H1 (cell line): ENCODE measurements around the gene BEST1. TPM values are rescaled to one million over a fixed set of nuclear protein-coding genes. Genes with fewer than 3 reads are reported as not detected.

Experiments used
- CTCF ChIA-PET: fragments of 300-600 bp; sonication (Branson Sonifier 250); formaldehyde crosslinking; loops from one replicate; lab custom pipeline; 2021; ENCODE audit not compliant: partially characterized antibody; lab: Charles Lee
- POLR2A ChIA-PET: fragments of 300-600 bp; sonication (Branson Sonifier 250); formaldehyde crosslinking; loops from one replicate; lab custom pipeline; 2021; ENCODE audit warnings: inconsistent platforms; ENCODE audit not compliant: partially characterized antibody; lab: Charles Lee
- DNase-seq, 2 experiments: peaks; one replicate each; pipeline versions ENCODE4 v3.0.0 to v3.0.0-alpha.2; 2010 to 2022; ENCODE audit warnings: low spot score in 2 of 2, low read depth in 1 of 2, mixed read lengths in 1 of 2
- FAIRE-seq: peaks from 2 replicates; lab custom pipeline; 2011; peaks lifted over from hg19 to GRCh38; lab: Jason Lieb, UNC
- H2AFZ ChIP-seq: 2 replicates; pipeline ENCODE4 v1.8.1; 2012; ENCODE audit warnings: low read length, inconsistent platforms
- H2AK5ac ChIP-seq: 2 replicates; pipeline ENCODE4 v1.6.1; 2013; ENCODE audit warnings: low read depth, low read length
- H2BK120ac ChIP-seq: replicated peaks from 2 replicates; pipeline ENCODE3; 2013; ENCODE audit warnings: low read depth, low read length, inconsistent platforms
- H2BK12ac ChIP-seq: 2 replicates; pipeline ENCODE4 v1.6.1; 2013; ENCODE audit warnings: low read depth, low read length
- H2BK15ac ChIP-seq: 2 replicates; pipeline ENCODE4 v1.6.1; 2013; ENCODE audit warnings: low read length
- H2BK20ac ChIP-seq: 2 replicates; pipeline ENCODE4 v1.6.1; 2013; ENCODE audit warnings: low read length
- H2BK5ac ChIP-seq: 2 replicates; pipeline ENCODE4 v1.6.1; 2013; ENCODE audit warnings: low read depth, low read length
- H3K14ac ChIP-seq: 2 replicates; pipeline ENCODE4 v1.6.1; 2013; ENCODE audit warnings: inconsistent platforms; ENCODE audit not compliant: insufficient read length
- H3K18ac ChIP-seq: 2 replicates; pipeline ENCODE4 v1.6.1; 2013; ENCODE audit warnings: low read length; ENCODE audit errors: extremely low read depth
- H3K23ac ChIP-seq: 2 replicates; pipeline ENCODE4 v1.6.1; 2013; ENCODE audit warnings: inconsistent platforms; ENCODE audit not compliant: insufficient read length
- H3K23me2 ChIP-seq: 2 replicates; pipeline ENCODE4 v1.6.1; 2013; ENCODE audit warnings: low read depth, low read length
- H3K27ac ChIP-seq: 2 replicates; pipeline ENCODE4 v1.6.1; 2011; ENCODE audit warnings: low read depth, low read length, inconsistent platforms
- H3K27me3 ChIP-seq, 4 experiments: replicated peaks in 1 of 4; 1 replicate in 1 of 4; 2 replicates in 3 of 4; pipeline versions ENCODE4 v1.6.1 to v1.8.1; 2011 to 2013; ENCODE audit warnings: low read length in 3 of 4, mild to moderate bottlenecking in 3 of 4, inconsistent platforms in 2 of 4, mixed read lengths in 2 of 4, moderate library complexity in 1 of 4; ENCODE audit not compliant: control insufficient read depth in 3 of 4, insufficient read depth in 3 of 4; ENCODE audit errors: extremely low read depth in 1 of 4
- H3K36me3 ChIP-seq, 4 experiments: 2 replicates each; pipeline versions ENCODE4 v1.6.1 to v1.8.1; 2011 to 2013; ENCODE audit warnings: mild to moderate bottlenecking in 4 of 4, low read length in 3 of 4, moderate library complexity in 2 of 4, control low read depth in 1 of 4, inconsistent platforms in 1 of 4; ENCODE audit not compliant: insufficient read depth in 4 of 4, control insufficient read depth in 2 of 4
- H3K4ac ChIP-seq: replicated peaks from 2 replicates; pipeline ENCODE3; 2013; ENCODE audit warnings: low read length, low read depth, mixed read lengths, inconsistent platforms; ENCODE audit not compliant: insufficient read length
- H3K4me1 ChIP-seq, 4 experiments: replicated peaks in 1 of 4; 1 replicate in 1 of 4; 2 replicates in 3 of 4; pipeline versions ENCODE4 v1.6.1 to v1.8.1; 2011 to 2013; ENCODE audit warnings: low read length in 3 of 4, inconsistent platforms in 2 of 4, mixed read lengths in 1 of 4; ENCODE audit not compliant: insufficient read depth in 4 of 4, control insufficient read depth in 3 of 4
- H3K4me2 ChIP-seq, 2 experiments: 2 replicates each; pipeline versions ENCODE4 v1.6.1 to v1.8.1; 2011 to 2013; ENCODE audit warnings: low read depth in 2 of 2, low read length in 2 of 2, control low read depth in 1 of 2, inconsistent platforms in 1 of 2, mild to moderate bottlenecking in 1 of 2; ENCODE audit not compliant: insufficient read depth in 1 of 2
- H3K4me3 ChIP-seq, 4 experiments: fragments of 200-600, 300-600 bp in 1 of 4; sonication (generic), shearing (Covaris generic), sonication (Bioruptor Twin) in 1 of 4; 2 replicates each; pipeline versions ENCODE4 v1.5.1 to v1.8.1; 2011 to 2016; ENCODE audit warnings: low read length in 4 of 4, low read depth in 3 of 4, control low read depth in 2 of 4, inconsistent platforms in 2 of 4, mild to moderate bottlenecking in 2 of 4, mixed read lengths in 1 of 4, moderate library complexity in 1 of 4; ENCODE audit not compliant: insufficient read depth in 2 of 4; ENCODE audit errors: extremely low read depth in 1 of 4
- H3K56ac ChIP-seq: replicated peaks from 2 replicates; pipeline ENCODE3; 2013; ENCODE audit warnings: low read depth, mild to moderate bottlenecking, mixed read lengths, low read length, inconsistent platforms; ENCODE audit not compliant: insufficient read length
- H3K79me1 ChIP-seq: 2 replicates; pipeline ENCODE4 v1.6.1; 2013; ENCODE audit warnings: low read depth, low read length, control low read depth
- H3K79me2 ChIP-seq, 2 experiments: 2 replicates each; pipeline versions ENCODE4 v1.6.1 to v1.8.1; 2012 to 2013; ENCODE audit warnings: low read length in 2 of 2, mild to moderate bottlenecking in 2 of 2, inconsistent platforms in 1 of 2; ENCODE audit not compliant: insufficient read depth in 2 of 2, control insufficient read depth in 1 of 2
- H3K9ac ChIP-seq, 4 experiments: replicated peaks in 1 of 4; 1 replicate in 1 of 4; 2 replicates in 3 of 4; pipeline versions ENCODE4 v1.6.1 to v1.8.1; 2011 to 2013; ENCODE audit warnings: low read depth in 3 of 4, low read length in 3 of 4, control low read depth in 2 of 4, mild to moderate bottlenecking in 2 of 4, moderate library complexity in 2 of 4, inconsistent platforms in 1 of 4; ENCODE audit errors: extremely low read depth in 1 of 4
- H3K9me3 ChIP-seq, 2 experiments: 2 replicates each; pipeline versions ENCODE4 v1.6.1 to v1.8.1; 2012 to 2013; ENCODE audit warnings: mild to moderate bottlenecking in 2 of 2, moderate library complexity in 2 of 2, control low read depth in 1 of 2, inconsistent platforms in 1 of 2, low read depth in 1 of 2, low read length in 1 of 2, mixed read lengths in 1 of 2; ENCODE audit not compliant: insufficient read depth in 2 of 2
- H4K20me1 ChIP-seq, 2 experiments: replicated peaks in 1 of 2; 2 replicates each; pipeline versions ENCODE3 to v1.8.1; 2011 to 2013; ENCODE audit warnings: inconsistent platforms in 2 of 2, low read length in 2 of 2, mild to moderate bottlenecking in 1 of 2; ENCODE audit not compliant: insufficient read depth in 2 of 2, control insufficient read depth in 1 of 2
- H4K5ac ChIP-seq: 2 replicates; pipeline ENCODE4 v1.6.1; 2013; ENCODE audit warnings: low read length, low read depth, mixed read lengths, inconsistent platforms; ENCODE audit not compliant: insufficient read length
- H4K8ac ChIP-seq: 2 replicates; pipeline ENCODE4 v1.8.0; 2013; ENCODE audit warnings: mild to moderate bottlenecking, moderate library complexity, low read length, inconsistent platforms; ENCODE audit not compliant: insufficient read depth; ENCODE audit errors: extremely low read depth
- H4K91ac ChIP-seq: replicated peaks from 2 replicates; pipeline ENCODE3; 2013; ENCODE audit warnings: low read length, mixed read lengths, inconsistent platforms; ENCODE audit not compliant: insufficient read length
- ATF3 ChIP-seq: IDR thresholded peaks from 2 replicates; pipeline ENCODE4 v1.6.1; 2011; ENCODE audit warnings: low read depth, mild to moderate bottlenecking, low read length; ENCODE audit not compliant: insufficient read depth
- CEBPB ChIP-seq: IDR thresholded peaks from 2 replicates; pipeline ENCODE4 v1.6.1; 2012; ENCODE audit warnings: low read depth, low read length
- WGBS, 2 experiments: shearing (Covaris generic) in 1 of 2; methylation state at CpG; one replicate each; pipeline versions ENCODE4 v1.1.6 to v1.1.7; 2013 to 2015; ENCODE audit warnings: low lambda C conversion rate in 2 of 2, mixed read lengths in 2 of 2, inconsistent platforms in 1 of 2, low coverage in 1 of 2, missing lambda C conversion rate in 1 of 2; ENCODE audit not compliant: insufficient replicate concordance in 2 of 2, insufficient coverage in 1 of 2, insufficient read length in 1 of 2; ENCODE audit errors: extremely low coverage in 1 of 2, missing lambda C conversion rate in 1 of 2; 5-methylcytosine and 5-hydroxymethylcytosine counted together
- polyA plus RNA-seq, 7 experiments: library from polyadenylated mRNA; depleted of rRNA in 3 of 7; stranded (reverse) in 5 of 7; unstranded in 2 of 7; fragments of >200 nt in 5 of 7; fragments of 200-250 nt in 2 of 7; gene quantifications; 1 replicate in 5 of 7; 2 replicates in 1 of 7; 4 replicates in 1 of 7; pipeline versions ENCODE4 v1.2.1 to v1.2.3, GENCODE V29; 2011 to 2013; ENCODE audit warnings: missing spikeins in 2 of 7, mixed read lengths in 2 of 7
- total RNA-seq: library from RNA; stranded (reverse); fragmentation: NEBNext Ultra II Directional; extraction: Animal tissue kit (Norgen Biotek cat#: 25700); gene quantifications from 2 replicates; pipeline ENCODE4 v1.2.1, GENCODE V29; 2021

The BEST1 gene
- total and polyA plus RNA-seq, 2 of the 8 experiments (the other 6 are each of a cell fraction or from before 2014, with no cell fraction given), result 0.22 to 0.62 TPM

GRCh38 chr11:61972672-61973475, 22.7 kb downstream of the BEST1 start:
- Histone ChIP-seq H3K4me3 (no peak overlapping the region), H3K9me3 (no peaks in the 10 kb centered on the region), H2BK15ac (peak overlapping the region; percentile 1; the same call in 1 of the 2 replicates), H3K27ac (no peak overlapping the region), H4K8ac (no peak overlapping the region; the same call in 1 of the 2 replicates), H3K4me2 (no peak overlapping the region), H4K91ac (peak overlapping the region; percentile 89), H2AFZ (no peak overlapping the region), H2AK5ac (peak overlapping the region; percentile 40; the same call in 1 of the 2 replicates), H3K14ac (no peak overlapping the region), H3K4ac (no peak overlapping the region), H3K36me3 (no peaks in the 10 kb centered on the region), H2BK120ac (peak overlapping the region; percentile 21), H4K20me1 (no peaks in the 10 kb centered on the region), H3K23me2 (peaks cover 8% of the 10 kb centered on the region; the same call in 1 of the 2 replicates), H4K5ac (no peak overlapping the region), H3K18ac (peak overlapping the region; percentile 66), H3K9ac (0 out of 7 replicates have a peak overlapping the region, but pooled peaks of 1 of the 4 experiments have one; percentile 10), H2BK12ac (peak overlapping the region; percentile 95), H3K79me1 (no peaks in the 10 kb centered on the region), H3K56ac (no peak overlapping the region), H3K4me1 (peaks cover 9 to 30% (median 20%) of the 10 kb centered on the region in 4 experiments), H3K27me3 (no peaks in the 10 kb centered on the region; a peak in 3 of 7 replicates), H3K79me2 (peaks cover 0 to 11% of the 10 kb centered on the region in 2 experiments; a peak in 1 of 4 replicates), H2BK5ac (peak overlapping the region; percentile 38), H3K23ac (no peak overlapping the region), H2BK20ac (peak overlapping the region; percentile 96; the same call in 1 of the 2 replicates)
- 85% methylated on average over 11 of the region's 11 CpGs; no CpG with 5 or more reads in 1 of the 2 experiments for WGBS, 2 experiments
- no peak for DNase-seq
- TF ChIP-seq ATF3, result no peak
- 0 out of 2 replicates have a peak, but pooled peaks have one; percentile 39 for TF ChIP-seq CEBPB
- POLR2A ChIA-PET, result interaction anchor here (1.0 to 25.7 kb wide), 14 partner anchors 9 to 157 kb away, joined by 3 to 458 read pairs (median 5); partner anchors contain the start of genes BEST1 and FTH1
- FAIRE-seq, result no peak
- CTCF ChIA-PET, result interaction anchor here (0.8 to 6.0 kb wide), 18 partner anchors 9 to 136 kb away, joined by 3 to 28 read pairs (median 4); no protein-coding TSS in a partner anchor
